Osteoblast (primary cell): ENCODE results near the gene ARID3C. TPM values are rescaled to one million over a fixed set of nuclear protein-coding genes. Genes with fewer than 3 reads are reported as not detected.

ENCODE experiments used
- DNase-seq: peaks from one replicate; pipeline ENCODE4 v3.0.0; 2011; ENCODE audit warnings: low spot score, mixed read lengths; ENCODE audit not compliant: insufficient read length; ENCODE audit errors: missing footprints
- H2AFZ ChIP-seq: 2 replicates; pipeline ENCODE4 v1.6.0; 2011; ENCODE audit warnings: mild to moderate bottlenecking, low read length
- H3K27ac ChIP-seq: 2 replicates; pipeline ENCODE4 v1.5.1; 2011; ENCODE audit warnings: mild to moderate bottlenecking, low read depth, low read length, moderate library complexity
- H3K27me3 ChIP-seq: 2 replicates; pipeline ENCODE4 v1.6.0; 2012; ENCODE audit warnings: mild to moderate bottlenecking, control low read depth, inconsistent platforms, low read length, moderate library complexity; ENCODE audit not compliant: insufficient read depth
- H3K36me3 ChIP-seq: 2 replicates; pipeline ENCODE4 v1.5.1; 2011; ENCODE audit warnings: mild to moderate bottlenecking, low read length, control low read depth, moderate library complexity; ENCODE audit not compliant: insufficient read depth
- H3K4me1 ChIP-seq: 2 replicates; pipeline ENCODE4 v1.5.1; 2011; ENCODE audit warnings: mild to moderate bottlenecking, low read length, control low read depth, moderate library complexity; ENCODE audit not compliant: insufficient read depth
- H3K4me2 ChIP-seq: 2 replicates; pipeline ENCODE4 v1.6.0; 2011; ENCODE audit warnings: mild to moderate bottlenecking, low read length; ENCODE audit not compliant: insufficient read depth
- H3K4me3 ChIP-seq: fragments of 200-600 bp; sonication (generic); 3 replicates; pipeline ENCODE4 v1.5.1; 2012; ENCODE audit warnings: mild to moderate bottlenecking, low read length, inconsistent platforms; ENCODE audit not compliant: insufficient read depth
- H3K79me2 ChIP-seq: 2 replicates; pipeline ENCODE4 v1.6.0; 2012; ENCODE audit warnings: mild to moderate bottlenecking, low read length, control low read depth, inconsistent platforms; ENCODE audit not compliant: insufficient read depth
- H3K9me3 ChIP-seq: 2 replicates; pipeline ENCODE4 v1.5.1; 2011; ENCODE audit warnings: low read depth, low read length, control low read depth
- H4K20me1 ChIP-seq: 2 replicates; pipeline ENCODE4 v1.6.0; 2012; ENCODE audit warnings: mild to moderate bottlenecking, low read length, control low read depth; ENCODE audit not compliant: insufficient read depth
- total RNA-seq: library from RNA; depleted of rRNA; stranded (reverse); fragments of >200 nt; gene quantifications from 2 replicates; pipeline ENCODE4 v1.2.3, GENCODE V29; 2012
- TF ChIP-seq, protein P1 (sequence below): IDR thresholded peaks from 2 replicates; pipeline ENCODE4 v1.5.1; 2011; ENCODE audit warnings: mild to moderate bottlenecking, low read depth, low read length, moderate library complexity; ENCODE audit errors: extremely low read depth

ARID3C gene
- total RNA-seq, 1 donor, result under 0.01 TPM

GRCh38 chr9:34601937-34602573 is 26.8 kb downstream of the ARID3C start:
- Histone ChIP-seq H3K27me3 (peaks cover 9% of the 10 kb centered on the region), H3K27ac (no peak overlapping the region), H3K9me3 (no peaks in the 10 kb centered on the region), H3K4me1 (no peaks in the 10 kb centered on the region), H3K36me3 (no peaks in the 10 kb centered on the region), H2AFZ (no peak overlapping the region), H3K79me2 (no peaks in the 10 kb centered on the region), H3K4me3 (no peak overlapping the region), H4K20me1 (no peaks in the 10 kb centered on the region), H3K4me2 (no peak overlapping the region)
- peak; percentile 23 for DNase-seq
- TF ChIP-seq, protein P1, sequence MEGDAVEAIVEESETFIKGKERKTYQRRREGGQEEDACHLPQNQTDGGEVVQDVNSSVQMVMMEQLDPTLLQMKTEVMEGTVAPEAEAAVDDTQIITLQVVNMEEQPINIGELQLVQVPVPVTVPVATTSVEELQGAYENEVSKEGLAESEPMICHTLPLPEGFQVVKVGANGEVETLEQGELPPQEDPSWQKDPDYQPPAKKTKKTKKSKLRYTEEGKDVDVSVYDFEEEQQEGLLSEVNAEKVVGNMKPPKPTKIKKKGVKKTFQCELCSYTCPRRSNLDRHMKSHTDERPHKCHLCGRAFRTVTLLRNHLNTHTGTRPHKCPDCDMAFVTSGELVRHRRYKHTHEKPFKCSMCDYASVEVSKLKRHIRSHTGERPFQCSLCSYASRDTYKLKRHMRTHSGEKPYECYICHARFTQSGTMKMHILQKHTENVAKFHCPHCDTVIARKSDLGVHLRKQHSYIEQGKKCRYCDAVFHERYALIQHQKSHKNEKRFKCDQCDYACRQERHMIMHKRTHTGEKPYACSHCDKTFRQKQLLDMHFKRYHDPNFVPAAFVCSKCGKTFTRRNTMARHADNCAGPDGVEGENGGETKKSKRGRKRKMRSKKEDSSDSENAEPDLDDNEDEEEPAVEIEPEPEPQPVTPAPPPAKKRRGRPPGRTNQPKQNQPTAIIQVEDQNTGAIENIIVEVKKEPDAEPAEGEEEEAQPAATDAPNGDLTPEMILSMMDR, result no peak

DNA sequence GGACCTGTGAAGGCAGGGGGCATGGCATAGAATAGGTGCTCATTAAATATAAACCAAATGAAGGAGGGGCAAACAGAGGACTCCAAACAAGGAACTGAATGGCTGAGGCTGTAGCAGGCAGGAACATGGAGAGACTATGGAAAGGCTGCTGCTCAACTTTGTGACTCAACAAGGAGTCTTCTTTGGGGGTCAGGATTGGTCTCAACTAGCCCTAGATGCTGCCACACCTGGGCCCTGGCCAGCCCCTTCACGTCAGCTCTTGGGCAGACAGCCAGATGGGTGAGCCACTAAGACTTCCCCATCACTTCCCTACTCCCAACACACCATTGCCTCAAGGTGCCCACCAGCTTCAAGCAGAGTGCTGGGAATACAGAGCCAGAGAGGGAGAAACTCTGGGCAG is 28.0 kb downstream of the ARID3C start:
- Histone ChIP-seq H4K20me1 (no peaks in the 10 kb centered on the region), H3K27me3 (peaks cover 11% of the 10 kb centered on the region), H2AFZ (no peak overlapping the region), H3K4me2 (no peak overlapping the region), H3K27ac (no peak overlapping the region), H3K4me1 (no peaks in the 10 kb centered on the region), H3K9me3 (no peaks in the 10 kb centered on the region), H3K79me2 (no peaks in the 10 kb centered on the region), H3K36me3 (no peaks in the 10 kb centered on the region), H3K4me3 (no peak overlapping the region)
- peak; percentile 1 for DNase-seq
- TF ChIP-seq, protein P1, result no peak

DNA sequence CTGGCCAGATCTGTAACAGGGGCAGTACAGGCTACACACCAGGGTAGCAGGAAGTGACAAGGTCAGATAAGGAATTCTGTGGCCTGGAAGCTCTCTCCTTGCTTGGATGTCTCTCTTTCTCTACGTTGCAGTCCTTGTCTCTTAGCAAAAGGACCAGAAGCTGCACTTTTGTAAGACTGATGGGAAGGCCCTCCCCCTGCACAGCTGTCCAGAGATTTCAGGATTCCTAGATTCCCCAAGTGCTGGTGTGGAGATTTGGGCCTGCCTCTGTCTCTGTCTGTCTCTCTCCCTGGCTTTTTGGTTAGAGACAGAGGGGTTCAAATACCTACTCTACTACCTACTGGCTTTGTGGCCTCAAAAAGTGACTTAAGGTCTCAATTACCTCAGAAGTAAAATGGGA is 29.3 kb downstream of the ARID3C start:
- peak; percentile 36 for DNase-seq
- peaks cover 2% of the 10 kb centered on the region for H4K20me1 ChIP-seq
- H3K27me3 ChIP-seq, result peaks cover 12% of the 10 kb centered on the region
- H2AFZ ChIP-seq, result no peak overlapping the region
- no peaks in the 10 kb centered on the region for H3K79me2 ChIP-seq
- no peaks in the 10 kb centered on the region for H3K36me3 ChIP-seq
- H3K4me2 ChIP-seq, result no peak overlapping the region
- TF ChIP-seq, protein P1, result no peak
- no peaks in the 10 kb centered on the region for H3K4me1 ChIP-seq
- no peaks in the 10 kb centered on the region for H3K9me3 ChIP-seq
- no peak overlapping the region for H3K4me3 ChIP-seq
- no peak overlapping the region for H3K27ac ChIP-seq

DNA sequence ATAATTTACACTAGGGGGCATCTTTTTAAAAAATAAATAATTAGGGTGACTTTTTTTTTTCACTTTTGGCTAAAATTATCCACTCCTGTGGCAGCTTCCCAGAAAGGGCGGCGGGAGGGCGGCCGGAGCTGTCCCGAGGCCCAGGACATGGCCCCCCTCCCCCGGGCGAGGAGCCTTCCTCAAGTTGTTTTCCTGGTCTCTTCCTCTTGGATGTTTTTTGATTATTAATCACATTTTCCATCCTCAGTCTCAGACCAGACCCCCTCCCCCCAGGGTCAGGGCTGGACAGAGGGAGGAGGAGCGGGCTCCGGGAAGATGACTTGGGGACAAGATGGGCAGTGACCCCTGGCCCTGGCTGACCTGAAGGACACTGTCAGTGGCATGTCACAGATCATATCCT is 34.7 kb downstream of the ARID3C start:
- H3K4me1 ChIP-seq, result no peaks in the 10 kb centered on the region
- H3K9me3 ChIP-seq, result no peaks in the 10 kb centered on the region
- H4K20me1 ChIP-seq, result peaks cover 5% of the 10 kb centered on the region
- H3K27me3 ChIP-seq, result peaks cover 56% of the 10 kb centered on the region
- H3K36me3 ChIP-seq, result no peaks in the 10 kb centered on the region
- no peak overlapping the region for H3K4me2 ChIP-seq
- TF ChIP-seq, protein P1, result no peak
- DNase-seq, result peak; percentile 76
- no peak overlapping the region for H3K4me3 ChIP-seq
- no peak overlapping the region for H3K27ac ChIP-seq
- H2AFZ ChIP-seq, result no peak overlapping the region
- H3K79me2 ChIP-seq, result no peaks in the 10 kb centered on the region
